MM.1S (cell line): ENCODE data around the gene TTC13.

Experiments
- DNase-seq: peaks from one replicate; pipeline ENCODE4 v3.0.0-alpha.2; 2015
- H2AFZ ChIP-seq: fragments of 300-600 bp; sonication (generic); 2 replicates; pipeline ENCODE4 v1.6.0; 2016; ENCODE audit warnings: antibody characterized with exemption, low read length
- H3F3A ChIP-seq: fragments of 300-600 bp; sonication (generic); 2 replicates; pipeline ENCODE4 v1.6.1; 2016; ENCODE audit warnings: mild to moderate bottlenecking, antibody characterized with exemption, low read length, moderate library complexity, mixed read lengths; ENCODE audit not compliant: insufficient read depth
- H3K27ac ChIP-seq: fragments of 300-600 bp; sonication (generic); 2 replicates; pipeline ENCODE4 v1.5.1; 2016; ENCODE audit warnings: mild to moderate bottlenecking, low read length
- H3K27me3 ChIP-seq: fragments of 300-600 bp; sonication (generic); replicated peaks from 2 replicates; pipeline ENCODE4 v1.6.0; 2016; ENCODE audit warnings: low read length; ENCODE audit not compliant: insufficient read depth
- H3K36me3 ChIP-seq: fragments of 300-600 bp; sonication (generic); replicated peaks from 2 replicates; pipeline ENCODE4 v1.6.1; 2016; ENCODE audit warnings: mild to moderate bottlenecking, low read length, mixed read lengths; ENCODE audit not compliant: insufficient read depth
- H3K4me1 ChIP-seq: fragments of 300-600 bp; sonication (generic); 2 replicates; pipeline ENCODE4 v1.6.1; 2016; ENCODE audit warnings: low read length, mixed read lengths
- H3K4me2 ChIP-seq: fragments of 300-600 bp; sonication (generic); 2 replicates; pipeline ENCODE4 v1.6.0; 2016; ENCODE audit warnings: low read depth, low read length
- H3K4me3 ChIP-seq: fragments of 300-600 bp; sonication (generic); 2 replicates; pipeline ENCODE4 v1.5.1; 2016; ENCODE audit warnings: low read length, mixed read lengths
- H3K79me2 ChIP-seq: fragments of 300-600 bp; sonication (generic); 2 replicates; pipeline ENCODE4 v1.6.1; 2016; ENCODE audit warnings: mixed run types, low read length, mixed read lengths
- H3K9ac ChIP-seq: fragments of 300-600 bp; sonication (generic); 2 replicates; pipeline ENCODE4 v1.6.1; 2016; ENCODE audit warnings: low read length, mixed read lengths
- H3K9me2 ChIP-seq: fragments of 300-600 bp; sonication (generic); replicated peaks from 2 replicates; pipeline ENCODE4 v1.6.1; 2016; ENCODE audit warnings: mild to moderate bottlenecking, low read length, mixed read lengths; ENCODE audit not compliant: insufficient read depth
- H3K9me3 ChIP-seq: fragments of 300-600 bp; sonication (generic); replicated peaks from 2 replicates; pipeline ENCODE4 v1.6.1; 2016; ENCODE audit warnings: mild to moderate bottlenecking, low read length, mixed read lengths; ENCODE audit not compliant: insufficient read depth
- H4K20me1 ChIP-seq: fragments of 300-600 bp; sonication (generic); 2 replicates; pipeline ENCODE4 v1.6.1; 2016; ENCODE audit warnings: mild to moderate bottlenecking, low read length, moderate library complexity, mixed read lengths; ENCODE audit not compliant: insufficient read depth
- CTCF ChIP-seq: fragments of 300-600 bp; sonication (generic); IDR thresholded peaks from 2 replicates; pipeline ENCODE4 v1.5.1; 2016; ENCODE audit warnings: antibody characterized with exemption, low read length, mixed read lengths
- EZH2 ChIP-seq: fragments of 300-600 bp; sonication (generic); optimal IDR thresholded peaks from 2 replicates; pipeline ENCODE3; 2017; ENCODE audit warnings: low read depth, mild to moderate bottlenecking, antibody characterized with exemption, low read length, mixed read lengths
- EZH2phosphoT487 ChIP-seq: fragments of 300-600 bp; sonication (generic); IDR thresholded peaks from 2 replicates; pipeline ENCODE4 v1.6.1; 2018; ENCODE audit warnings: antibody characterized with exemption, low read length

Gene TTC13

GRCh38 chr1:230976825-230977747, 1.6 kb downstream of the TTC13 start:
- Histone ChIP-seq H3K4me2 (peak overlapping the region; percentile 78), H2AFZ (peak overlapping the region; percentile 59), H3K27ac (peak overlapping the region; percentile 22; the same call in 1 of the 2 replicates), H3K4me3 (peak overlapping the region; percentile 79), H3K9me3 (no peaks in the 10 kb centered on the region), H3F3A (peaks cover 17% of the 10 kb centered on the region), H3K9me2 (no peaks in the 10 kb centered on the region), H3K4me1 (peaks cover 18% of the 10 kb centered on the region), H3K79me2 (peaks cover 78% of the 10 kb centered on the region), H3K36me3 (no peaks in the 10 kb centered on the region; the same call in 1 of the 2 replicates), H3K27me3 (no peaks in the 10 kb centered on the region), H3K9ac (peak overlapping the region; percentile 71), H4K20me1 (no peaks in the 10 kb centered on the region)
- peak; percentile 67 for DNase-seq
- TF ChIP-seq EZH2 (no peak), EZH2phosphoT487 (no peak), CTCF (no peak)

GRCh38 chr1:230976360-230976759, 2.3 kb downstream of the TTC13 start:
- Histone ChIP-seq H3K4me1 (peaks cover 18% of the 10 kb centered on the region), H3K27me3 (no peaks in the 10 kb centered on the region), H3K79me2 (peaks cover 78% of the 10 kb centered on the region), H3K9me2 (no peaks in the 10 kb centered on the region), H3K9me3 (no peaks in the 10 kb centered on the region), H3K9ac (no peak overlapping the region), H3F3A (peaks cover 17% of the 10 kb centered on the region), H3K4me2 (no peak overlapping the region), H3K27ac (no peak overlapping the region), H2AFZ (no peak overlapping the region), H3K36me3 (no peaks in the 10 kb centered on the region; the same call in 1 of the 2 replicates), H4K20me1 (peaks cover 4% of the 10 kb centered on the region; the same call in 1 of the 2 replicates), H3K4me3 (no peak overlapping the region)
- no peak for TF ChIP-seq EZH2
- TF ChIP-seq EZH2phosphoT487: no peak
- TF ChIP-seq CTCF: no peak
- DNase-seq: no peak

DNA sequence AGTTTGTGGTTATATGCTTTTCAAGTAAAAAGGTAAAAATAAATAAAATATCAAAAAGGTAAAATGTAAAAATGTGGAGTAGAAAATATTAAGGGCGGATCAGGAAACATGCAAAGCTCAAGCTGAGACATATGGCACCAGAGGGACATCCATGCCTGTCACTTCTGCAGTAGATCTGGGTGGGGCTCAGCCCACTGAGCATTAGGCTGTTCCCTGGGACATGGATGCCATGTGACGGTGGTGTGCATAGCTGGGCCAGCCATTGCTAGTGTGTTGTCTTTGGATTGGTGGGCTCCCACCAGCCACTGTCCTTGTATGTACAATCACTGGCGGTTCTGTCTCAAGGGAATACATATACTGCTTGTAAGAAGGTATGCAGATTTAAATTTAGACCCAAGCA, 3.0 kb downstream of the TTC13 start:
- H2AFZ ChIP-seq: no peak overlapping the region
- H3K27me3 ChIP-seq: no peaks in the 10 kb centered on the region
- peaks cover 17% of the 10 kb centered on the region for H3F3A ChIP-seq
- no peak overlapping the region for H3K27ac ChIP-seq
- H3K4me3 ChIP-seq: no peak overlapping the region
- H4K20me1 ChIP-seq: peaks cover 4% of the 10 kb centered on the region; the same call in 1 of the 2 replicates
- no peak for TF ChIP-seq EZH2
- no peak for TF ChIP-seq CTCF
- TF ChIP-seq EZH2phosphoT487: no peak
- H3K4me2 ChIP-seq: no peak overlapping the region
- H3K79me2 ChIP-seq: peaks cover 71% of the 10 kb centered on the region
- H3K9me3 ChIP-seq: no peaks in the 10 kb centered on the region
- no peak overlapping the region for H3K9ac ChIP-seq
- no peak for DNase-seq
- no peaks in the 10 kb centered on the region; the same call in 1 of the 2 replicates for H3K36me3 ChIP-seq
- H3K9me2 ChIP-seq: no peaks in the 10 kb centered on the region
- H3K4me1 ChIP-seq: peaks cover 18% of the 10 kb centered on the region
